GM18520 (cell line): ENCODE results near the gene F13A1.

Experiments used
- ATAC-seq: cut with Tn5 transposase; IDR thresholded peaks from one replicate; pipeline ENCODE4 v1.9.1; 2021; ENCODE audit not compliant: unreplicated experiment

The F13A1 gene

GRCh38 chr6:6195080-6195479 lies 125.4 kb downstream of the F13A1 start:
- ATAC-seq = no peak

- no peak for ATAC-seq
These were observed 127.2 kb downstream of the F13A1 start for GRCh38 chr6:6193221-6193745.

GRCh38 chr6:6191909-6192308 lies 128.6 kb downstream of the F13A1 start:
- no peak for ATAC-seq

DNA sequence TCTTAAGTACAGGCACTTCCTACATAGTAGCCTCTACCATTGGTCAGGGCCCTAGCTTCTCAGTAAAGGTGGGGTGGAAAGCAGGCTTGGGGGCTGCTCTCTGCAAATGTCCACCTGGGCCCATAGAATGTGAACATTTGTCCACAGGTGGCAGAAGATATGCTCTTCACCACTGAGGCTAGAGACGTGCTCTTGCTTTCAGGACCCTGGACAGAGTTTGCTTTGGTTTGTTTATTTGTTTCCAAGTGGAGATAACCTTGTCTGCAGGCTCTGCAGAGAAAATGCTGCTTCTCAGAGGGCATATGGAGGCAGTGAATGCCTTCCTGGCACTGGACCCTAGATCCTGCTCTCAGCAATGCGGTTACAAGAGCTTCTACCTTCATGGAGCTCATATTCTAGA lies 129.0 kb downstream of the F13A1 start:
- no peak for ATAC-seq

GRCh38 chr6:6180684-6181083 lies 139.8 kb downstream of the F13A1 start:
- no peak for ATAC-seq

DNA sequence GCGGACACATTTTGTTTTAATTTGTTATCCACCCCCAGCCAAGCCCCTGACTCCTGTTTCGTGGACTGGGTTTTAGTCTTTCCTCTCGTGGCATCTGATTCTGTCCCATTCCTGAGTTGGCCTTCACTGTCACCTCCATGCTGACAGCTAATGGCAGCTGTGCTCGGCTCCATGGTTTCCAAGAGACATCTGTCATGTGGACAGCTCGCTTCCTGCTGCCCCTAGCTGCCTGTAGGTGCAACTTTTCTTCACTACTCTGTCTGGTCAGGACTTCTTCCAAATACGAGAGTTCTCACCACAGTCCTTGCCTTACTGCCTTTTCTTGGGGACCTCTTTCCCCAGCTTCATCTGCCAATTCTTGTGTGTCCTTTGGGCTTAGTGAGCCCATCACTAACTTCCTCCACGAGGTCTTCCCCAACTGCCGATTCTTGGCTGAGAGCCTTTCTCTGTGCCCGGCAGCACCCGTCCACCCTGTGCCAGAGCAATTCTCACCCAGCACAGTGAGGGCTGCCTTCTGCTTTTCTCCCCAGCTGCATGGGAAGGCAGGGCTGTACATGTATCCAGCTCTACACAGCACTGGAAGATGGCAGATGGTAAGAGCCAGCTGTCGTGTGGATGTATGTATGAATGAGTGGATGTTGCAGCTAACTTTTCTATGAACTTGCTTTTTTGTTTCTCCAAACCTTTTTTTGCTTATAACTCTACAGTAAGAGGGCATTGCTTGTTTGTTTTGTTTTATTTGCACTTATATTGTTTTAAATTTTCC lies 140.4 kb downstream of the F13A1 start:
- no peak for ATAC-seq

DNA sequence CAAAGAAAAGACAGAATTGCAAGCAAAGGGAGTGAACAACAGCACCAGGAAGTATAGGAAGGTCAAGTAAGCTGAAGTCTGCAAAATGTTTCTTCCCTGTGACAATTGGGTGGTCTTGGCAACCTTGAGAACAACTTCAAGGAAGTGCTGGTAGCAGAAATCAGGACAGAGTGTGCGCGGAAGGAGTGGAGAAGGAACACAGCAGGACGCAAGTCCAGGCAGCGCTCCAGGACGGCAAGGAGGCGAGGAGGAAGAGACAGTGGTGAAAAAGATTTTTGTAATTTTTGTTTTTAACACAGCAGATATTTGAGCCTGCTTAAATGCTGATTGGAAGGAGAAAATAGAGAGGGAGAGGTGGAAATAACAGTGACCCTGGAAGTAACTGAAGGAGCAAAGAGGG lies 141.7 kb downstream of the F13A1 start:
- no peak for ATAC-seq

- ATAC-seq = no peak
These were observed 142.7 kb downstream of the F13A1 start for GRCh38 chr6:6177754-6178153.

DNA sequence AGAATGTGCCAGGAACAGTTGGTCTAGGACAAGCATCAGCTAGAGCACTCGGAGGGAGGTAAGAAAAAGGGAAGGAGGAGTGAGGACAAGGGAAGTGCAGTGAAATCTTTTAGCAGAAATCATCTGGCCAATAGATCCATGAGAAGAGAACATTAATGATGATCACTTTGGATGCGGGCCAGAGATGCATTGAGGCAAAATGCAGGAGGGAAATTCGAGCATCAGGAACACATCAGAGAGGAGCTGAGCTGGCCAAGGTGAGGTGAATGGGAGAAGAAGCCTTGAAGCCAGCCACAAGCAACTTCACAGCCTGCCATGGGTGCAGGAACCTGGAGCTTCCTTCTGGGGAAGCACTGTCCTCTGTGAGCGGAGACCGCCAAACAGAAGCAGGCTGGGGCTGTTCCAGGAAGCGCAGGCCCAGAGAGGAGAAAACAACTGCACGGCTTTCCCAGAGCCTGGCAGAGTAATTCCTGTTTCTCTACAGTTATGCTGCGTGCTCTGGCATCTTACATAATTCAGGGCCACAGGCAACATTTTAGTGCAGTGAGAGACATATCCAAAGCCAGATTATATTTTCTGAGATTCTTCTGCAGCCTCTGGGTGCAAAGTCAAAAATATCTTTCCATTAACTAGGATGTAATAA lies 143.8 kb downstream of the F13A1 start:
- no peak for ATAC-seq

DNA sequence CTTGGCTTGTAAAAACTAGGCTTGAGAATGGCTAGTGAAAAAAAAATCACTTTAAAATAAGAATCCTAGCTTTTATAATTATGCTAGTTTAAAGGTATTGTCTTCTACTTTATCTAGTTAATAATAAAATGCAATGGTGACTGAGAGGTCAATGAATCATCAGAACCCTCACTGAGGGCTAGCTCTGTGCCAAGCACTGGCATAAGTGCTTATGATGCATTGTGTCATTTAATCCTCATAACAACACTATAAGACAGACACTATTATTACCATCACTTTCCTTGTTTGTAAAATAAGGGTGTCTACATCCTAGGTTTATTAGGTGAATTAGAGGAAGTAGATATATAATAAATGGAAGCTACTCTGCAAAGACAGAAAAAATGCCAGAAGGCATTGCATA lies 144.3 kb downstream of the F13A1 start:
- no peak for ATAC-seq

DNA sequence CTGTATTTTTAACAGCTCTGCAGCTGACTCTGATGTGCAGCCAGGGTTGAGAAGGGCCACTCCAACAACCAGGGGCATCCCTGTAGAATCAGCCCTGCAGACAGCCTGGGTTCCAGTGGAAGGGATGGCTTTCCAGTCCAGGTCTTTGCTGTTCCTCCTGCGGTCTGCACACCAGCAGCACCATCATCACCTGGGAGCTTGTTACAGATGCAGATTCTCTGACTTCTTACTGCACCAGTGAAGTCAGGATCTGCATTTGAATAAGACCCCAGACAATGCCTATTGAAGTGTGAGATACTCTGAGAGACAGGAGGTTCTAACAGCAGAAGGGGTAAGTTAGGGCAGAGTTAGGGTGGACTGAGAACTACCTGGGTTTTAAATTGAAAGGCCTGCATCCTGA lies 151.3 kb downstream of the F13A1 start:
- ATAC-seq = no peak

- no peak for ATAC-seq
These were observed 154.4 kb downstream of the F13A1 start for GRCh38 chr6:6166064-6166463.

GRCh38 chr6:6164367-6164766 lies 156.1 kb downstream of the F13A1 start:
- no peak for ATAC-seq

- no peak for ATAC-seq
These were observed 166.1 kb downstream of the F13A1 start for GRCh38 chr6:6154335-6154734.

- no peak for ATAC-seq
These were observed 168.4 kb downstream of the F13A1 start for GRCh38 chr6:6152060-6152459.

DNA sequence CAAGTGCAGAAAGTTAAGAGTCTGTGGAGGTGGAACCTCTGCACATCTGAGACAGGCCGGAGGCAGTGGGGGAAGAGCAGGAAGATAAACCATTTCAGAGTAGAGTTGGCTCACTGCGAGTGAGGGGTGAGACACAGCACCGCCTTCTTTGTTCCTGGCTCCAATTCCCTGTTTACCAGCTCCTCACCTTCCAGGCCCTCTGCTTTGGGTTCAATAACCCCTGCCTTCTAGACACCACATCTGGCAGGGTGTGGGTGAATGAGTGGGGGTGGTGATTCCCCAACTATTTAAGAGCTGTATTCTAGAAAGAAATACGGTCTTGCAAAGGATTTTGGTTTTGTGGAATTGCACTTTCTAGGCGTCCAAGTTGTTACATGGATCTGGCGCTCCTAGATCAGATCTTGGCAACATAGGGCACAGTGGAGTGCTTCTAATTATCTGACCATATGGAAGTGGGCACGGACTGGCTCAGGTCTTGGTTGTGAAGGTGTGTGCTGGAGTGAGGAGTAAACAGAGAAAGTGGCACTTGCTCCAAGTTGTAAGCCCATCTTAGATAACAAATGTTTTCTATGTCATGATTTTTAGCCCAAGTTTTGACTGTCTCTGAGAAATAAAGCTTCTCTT lies 172.2 kb downstream of the F13A1 start:
- no peak for ATAC-seq

GRCh38 chr6:6131492-6132109 lies 188.9 kb downstream of the F13A1 start:
- no peak for ATAC-seq

- ATAC-seq = no peak
These were observed 195.0 kb downstream of the F13A1 start for GRCh38 chr6:6125495-6125894.

DNA sequence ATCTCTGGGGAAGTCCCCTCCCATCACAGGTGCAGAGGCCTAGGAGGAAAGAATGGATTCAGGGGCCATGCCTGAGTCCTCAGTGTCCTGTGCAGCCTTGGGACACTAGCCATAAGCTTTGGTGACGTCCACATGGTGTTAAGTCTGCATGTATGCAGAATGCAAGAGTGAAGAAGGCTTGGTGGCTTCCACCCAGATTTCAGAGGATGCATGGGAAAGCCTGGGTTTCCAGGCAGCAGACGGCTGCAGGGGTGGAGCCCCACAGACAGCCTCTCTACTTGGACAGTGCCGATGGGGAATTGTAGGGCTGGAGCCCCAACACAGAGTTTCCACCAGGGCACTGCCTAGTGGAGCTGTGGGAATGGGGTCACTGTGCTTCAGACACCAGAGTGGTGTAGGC lies 196.7 kb downstream of the F13A1 start:
- no peak for ATAC-seq

DNA sequence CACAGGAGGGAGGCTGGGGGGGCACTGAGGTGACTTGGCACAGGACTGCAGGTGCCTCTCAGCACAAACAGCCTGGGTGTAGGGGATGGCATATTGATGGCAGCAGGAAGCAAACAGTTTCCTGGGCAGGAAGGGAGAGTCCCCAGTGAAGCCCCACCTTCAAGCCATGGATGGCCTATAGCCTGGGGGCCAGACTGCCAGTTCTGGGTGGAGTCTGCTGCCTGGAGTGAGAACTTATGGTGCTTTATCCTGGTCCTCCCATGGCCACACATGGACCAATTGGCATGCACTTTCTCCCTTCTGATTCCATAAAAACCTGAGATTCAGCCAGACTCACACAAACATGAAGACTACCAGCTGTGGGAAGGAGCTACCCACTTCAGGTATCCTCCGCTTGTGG lies 198.5 kb downstream of the F13A1 start:
- no peak for ATAC-seq

GRCh38 chr6:6105472-6106036 lies 214.9 kb downstream of the F13A1 start:
- ATAC-seq = no peak
